Thyroid gland (tissue), 4 donors: ENCODE results near the gene SH3RF1.
"Not testable (repeated sequence)": the region's sequence is repeated elsewhere in the genome, so short reads cannot be mapped to it uniquely, and the experiment has no call there.

ENCODE experiments used
- CTCF ChIP-seq, 6 experiments: fragments of 200-600 bp in 3 of 6; fragments of 450-650 bp in 3 of 6; sonication (generic) in 3 of 6; IDR thresholded peaks; one replicate each; pipeline ENCODE4 v1.5.1; 2016 to 2019; ENCODE audit warnings: antibody characterized with exemption in 6 of 6, mild to moderate bottlenecking in 2 of 6, inconsistent platforms in 1 of 6, moderate library complexity in 1 of 6
- POLR2A ChIP-seq, 2 donors: fragments of 450-650 bp; IDR thresholded peaks; one replicate each; pipeline ENCODE4 v1.6.1; 2017; ENCODE audit warnings: antibody characterized with exemption in 2 of 2, mild to moderate bottlenecking in 2 of 2, moderate library complexity in 1 of 2

- TF ChIP-seq CTCF, POLR2A (IDR thresholded peaks at IDR 0.05): not testable (repeated sequence)
These were observed 92.7 kb downstream of the SH3RF1 start for GRCh38 chr4:169178092-169178491.
